Astrocyte (in vitro differentiated cells and primary cell): ENCODE measurements around the gene CCDC68. TPM values are rescaled to one million over a fixed set of nuclear protein-coding genes. Genes with fewer than 3 reads are reported as not detected.

ENCODE experiments used
- DNase-seq: peaks from one replicate; pipeline ENCODE4 v3.0.0-alpha.2; 2010; ENCODE audit warnings: low read depth
- FAIRE-seq: peaks from 2 replicates; lab custom pipeline; 2011; peaks lifted over from hg19 to GRCh38; lab: Jason Lieb, UNC
- H2AFZ ChIP-seq: 2 replicates; pipeline ENCODE4 v1.6.0; 2012; ENCODE audit warnings: low read depth, low read length, inconsistent platforms
- H3K27ac ChIP-seq: 2 replicates; pipeline ENCODE4 v1.5.1; 2011; ENCODE audit warnings: low read depth, low read length, inconsistent platforms
- H3K27me3 ChIP-seq: 2 replicates; pipeline ENCODE4 v1.6.0; 2011; ENCODE audit warnings: low read length, inconsistent platforms; ENCODE audit not compliant: insufficient read depth
- H3K36me3 ChIP-seq: 2 replicates; pipeline ENCODE4 v1.5.1; 2011; ENCODE audit warnings: low read length, inconsistent platforms; ENCODE audit not compliant: insufficient read depth
- H3K4me1 ChIP-seq: 2 replicates; pipeline ENCODE4 v1.5.1; 2011; ENCODE audit warnings: low read length, inconsistent platforms; ENCODE audit not compliant: insufficient read depth
- H3K4me2 ChIP-seq: 2 replicates; pipeline ENCODE4 v1.6.0; 2012; ENCODE audit warnings: low read length, inconsistent platforms
- H3K4me3 ChIP-seq: 2 replicates; pipeline ENCODE4 v1.5.1; 2011; ENCODE audit warnings: low read depth, mild to moderate bottlenecking, low read length, inconsistent platforms; ENCODE audit not compliant: insufficient read depth
- H3K79me2 ChIP-seq: 2 replicates; pipeline ENCODE4 v1.6.0; 2012; ENCODE audit warnings: mild to moderate bottlenecking, low read length, inconsistent platforms; ENCODE audit not compliant: insufficient read depth
- H3K9ac ChIP-seq: 2 replicates; pipeline ENCODE4 v1.6.0; 2012; ENCODE audit warnings: mild to moderate bottlenecking, low read length, inconsistent platforms
- H3K9me3 ChIP-seq: 2 replicates; pipeline ENCODE4 v1.5.1; 2012; ENCODE audit warnings: low read depth, mild to moderate bottlenecking, low read length, inconsistent platforms; ENCODE audit not compliant: insufficient read depth
- H4K20me1 ChIP-seq: 2 replicates; pipeline ENCODE4 v1.6.0; 2012; ENCODE audit warnings: low read length, inconsistent platforms; ENCODE audit not compliant: insufficient read depth
- H3K27ac Mint-ChIP-seq: one replicate; pipeline ENCODE4 v1.8.0; 2021; ENCODE audit warnings: mild to moderate bottlenecking, mixed read lengths; ENCODE audit not compliant: unreplicated experiment
- H3K27me3 Mint-ChIP-seq: one replicate; pipeline ENCODE4 v1.8.0; 2021; ENCODE audit warnings: low read depth, mixed read lengths; ENCODE audit not compliant: unreplicated experiment
- H3K36me3 Mint-ChIP-seq: one replicate; pipeline ENCODE4 v1.8.0; 2021; ENCODE audit warnings: low read depth, mixed read lengths; ENCODE audit not compliant: unreplicated experiment
- H3K4me1 Mint-ChIP-seq: one replicate; pipeline ENCODE4 v1.8.0; 2021; ENCODE audit warnings: low read depth, mixed read lengths; ENCODE audit not compliant: unreplicated experiment
- H3K4me3 Mint-ChIP-seq: one replicate; pipeline ENCODE4 v1.8.0; 2021; ENCODE audit warnings: mild to moderate bottlenecking, moderate library complexity, mixed read lengths; ENCODE audit not compliant: unreplicated experiment
- H3K9me3 Mint-ChIP-seq: one replicate; pipeline ENCODE4 v1.8.0; 2021; ENCODE audit warnings: mild to moderate bottlenecking, mixed read lengths; ENCODE audit not compliant: unreplicated experiment
- EZH2 ChIP-seq: IDR thresholded peaks from 2 replicates; pipeline ENCODE4 v1.6.1; 2012; ENCODE audit warnings: mild to moderate bottlenecking, low read length, inconsistent platforms; ENCODE audit not compliant: insufficient read depth
- total RNA-seq: library from RNA; stranded (reverse); gene quantifications from 2 replicates; pipeline ENCODE4 v1.2.1, GENCODE V29; 2021
- TF ChIP-seq, protein P1 (sequence below): IDR thresholded peaks from 2 replicates; pipeline ENCODE4 v1.5.1; 2011; ENCODE audit warnings: low read depth, mild to moderate bottlenecking, inconsistent platforms, low read length, moderate library complexity; ENCODE audit not compliant: insufficient read depth

Gene CCDC68
- total RNA-seq, 1 donor from 2014 or later = 2.2 TPM

DNA sequence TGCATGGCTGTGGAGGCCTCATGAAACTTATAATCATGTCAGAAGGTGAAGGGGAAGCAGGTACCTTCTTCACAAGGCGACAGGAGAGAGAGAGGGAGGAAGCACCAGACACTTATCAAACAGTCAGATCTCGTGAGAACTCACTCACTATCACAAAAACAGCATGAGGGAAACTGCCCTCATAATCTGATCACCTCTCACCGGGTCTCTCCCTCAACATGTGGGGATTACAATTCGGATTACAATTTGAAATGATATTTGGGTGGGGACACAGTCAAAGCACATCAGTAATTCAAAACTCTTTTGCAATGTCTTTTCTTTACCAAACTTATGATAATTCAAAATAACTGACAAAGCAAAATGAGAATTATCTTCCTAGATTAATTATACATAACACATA, 8.5 kb upstream of the CCDC68 start:
- Histone ChIP-seq H3K4me2 (no peak overlapping the region), H3K4me1 (no peaks in the 10 kb centered on the region), H3K36me3 (no peaks in the 10 kb centered on the region), H4K20me1 (no peaks in the 10 kb centered on the region), H3K4me3 (no peak overlapping the region), H3K27me3 (no peaks in the 10 kb centered on the region), H2AFZ (no peak overlapping the region), H3K9me3 (no peaks in the 10 kb centered on the region), H3K9ac (no peak overlapping the region), H3K79me2 (no peaks in the 10 kb centered on the region), H3K27ac (peak overlapping the region; percentile 68)
- peak overlapping the region; percentile 86 for H3K27ac Mint-ChIP-seq
- peaks cover 7% of the 10 kb centered on the region for H3K4me1 Mint-ChIP-seq
- peaks cover 2% of the 10 kb centered on the region for H3K9me3 Mint-ChIP-seq
- H3K4me3 Mint-ChIP-seq = no peak overlapping the region
- no peaks in the 10 kb centered on the region for H3K36me3 Mint-ChIP-seq
- no peaks in the 10 kb centered on the region for H3K27me3 Mint-ChIP-seq
- FAIRE-seq (no peak), DNase-seq (no peak)
- TF ChIP-seq, protein P1, sequence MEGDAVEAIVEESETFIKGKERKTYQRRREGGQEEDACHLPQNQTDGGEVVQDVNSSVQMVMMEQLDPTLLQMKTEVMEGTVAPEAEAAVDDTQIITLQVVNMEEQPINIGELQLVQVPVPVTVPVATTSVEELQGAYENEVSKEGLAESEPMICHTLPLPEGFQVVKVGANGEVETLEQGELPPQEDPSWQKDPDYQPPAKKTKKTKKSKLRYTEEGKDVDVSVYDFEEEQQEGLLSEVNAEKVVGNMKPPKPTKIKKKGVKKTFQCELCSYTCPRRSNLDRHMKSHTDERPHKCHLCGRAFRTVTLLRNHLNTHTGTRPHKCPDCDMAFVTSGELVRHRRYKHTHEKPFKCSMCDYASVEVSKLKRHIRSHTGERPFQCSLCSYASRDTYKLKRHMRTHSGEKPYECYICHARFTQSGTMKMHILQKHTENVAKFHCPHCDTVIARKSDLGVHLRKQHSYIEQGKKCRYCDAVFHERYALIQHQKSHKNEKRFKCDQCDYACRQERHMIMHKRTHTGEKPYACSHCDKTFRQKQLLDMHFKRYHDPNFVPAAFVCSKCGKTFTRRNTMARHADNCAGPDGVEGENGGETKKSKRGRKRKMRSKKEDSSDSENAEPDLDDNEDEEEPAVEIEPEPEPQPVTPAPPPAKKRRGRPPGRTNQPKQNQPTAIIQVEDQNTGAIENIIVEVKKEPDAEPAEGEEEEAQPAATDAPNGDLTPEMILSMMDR = no peak
- TF ChIP-seq EZH2 = no peak

DNA sequence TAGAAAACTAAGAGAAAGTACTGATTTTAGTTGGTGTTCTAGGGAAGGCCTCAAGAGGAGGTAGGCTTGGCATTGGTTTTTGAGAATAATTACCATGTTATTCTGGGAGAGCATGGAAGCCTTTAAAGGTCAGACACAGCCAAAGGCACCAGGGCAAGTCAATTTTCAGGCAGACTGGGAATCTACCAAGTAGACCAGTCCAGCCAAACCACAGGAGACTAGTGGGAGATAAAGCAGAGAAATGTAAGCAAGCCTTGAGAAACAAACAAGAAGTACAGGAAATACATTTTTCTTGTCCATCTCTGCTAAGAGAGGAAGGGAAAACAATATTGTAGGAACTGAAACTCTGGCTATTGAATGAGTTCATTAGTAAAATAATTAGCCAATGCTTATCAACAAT, 5.5 kb upstream of the CCDC68 start:
- DNase-seq (peak; percentile 41), FAIRE-seq (no peak)
- Histone ChIP-seq H3K9ac (no peak overlapping the region), H3K27ac (no peak overlapping the region), H3K27me3 (no peaks in the 10 kb centered on the region), H3K4me3 (no peak overlapping the region), H3K36me3 (no peaks in the 10 kb centered on the region), H3K79me2 (no peaks in the 10 kb centered on the region), H2AFZ (no peak overlapping the region), H3K9me3 (no peaks in the 10 kb centered on the region), H4K20me1 (no peaks in the 10 kb centered on the region), H3K4me1 (no peaks in the 10 kb centered on the region), H3K4me2 (no peak overlapping the region)
- Mint-ChIP-seq H3K27me3 (no peaks in the 10 kb centered on the region), H3K9me3 (peaks cover 2% of the 10 kb centered on the region), H3K27ac (no peak overlapping the region), H3K36me3 (no peaks in the 10 kb centered on the region), H3K4me1 (peaks cover 7% of the 10 kb centered on the region), H3K4me3 (no peak overlapping the region)
- TF ChIP-seq EZH2 = no peak
- TF ChIP-seq, protein P1 = no peak

DNA sequence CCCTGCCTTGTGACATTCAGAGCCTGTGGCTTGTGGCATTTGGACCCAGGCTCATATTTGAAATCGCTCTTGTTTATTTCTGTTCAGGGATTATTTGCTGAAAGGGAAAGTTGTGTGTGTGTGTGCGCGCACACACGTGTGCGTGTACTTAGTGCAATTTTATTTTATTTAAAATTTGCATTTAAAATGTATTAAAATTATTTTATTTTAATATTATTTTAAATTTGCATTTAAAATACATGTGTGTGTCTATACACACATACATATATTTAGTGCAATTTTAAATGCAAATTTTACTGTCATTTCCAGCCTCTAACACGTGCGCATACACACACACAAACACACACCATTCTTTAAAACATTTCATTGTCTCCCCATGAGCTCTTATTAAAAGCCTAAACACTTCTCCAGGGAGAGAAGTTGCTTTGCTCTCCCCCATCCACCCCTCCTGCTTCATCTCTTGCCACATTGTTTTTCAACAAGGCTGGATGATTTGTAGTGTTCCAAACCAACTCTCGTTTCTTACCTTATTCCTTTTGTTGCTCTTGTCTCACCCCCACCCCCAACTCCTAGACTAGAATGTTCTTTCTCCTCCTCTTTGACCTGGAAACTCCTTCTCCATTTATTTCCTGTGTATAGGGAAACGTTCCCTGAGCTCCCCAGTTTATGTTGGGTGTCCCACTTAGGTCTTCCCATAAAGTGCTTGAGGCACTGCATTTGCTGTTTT, 3.8 kb upstream of the CCDC68 start:
- Histone ChIP-seq H3K4me2 (no peak overlapping the region), H3K9ac (no peak overlapping the region), H3K36me3 (no peaks in the 10 kb centered on the region), H4K20me1 (no peaks in the 10 kb centered on the region), H3K4me3 (no peak overlapping the region), H3K4me1 (no peaks in the 10 kb centered on the region), H2AFZ (no peak overlapping the region), H3K27me3 (no peaks in the 10 kb centered on the region), H3K27ac (no peak overlapping the region), H3K9me3 (no peaks in the 10 kb centered on the region), H3K79me2 (no peaks in the 10 kb centered on the region)
- no peaks in the 10 kb centered on the region for H3K36me3 Mint-ChIP-seq
- peaks cover 10% of the 10 kb centered on the region for H3K4me1 Mint-ChIP-seq
- DNase-seq (no peak), FAIRE-seq (no peak)
- H3K4me3 Mint-ChIP-seq = no peak overlapping the region
- TF ChIP-seq EZH2 = no peak
- H3K27me3 Mint-ChIP-seq = no peaks in the 10 kb centered on the region
- peaks cover 2% of the 10 kb centered on the region for H3K9me3 Mint-ChIP-seq
- no peak overlapping the region for H3K27ac Mint-ChIP-seq
